Tibial nerve (tissue), 4 donors: ENCODE data around the gene NFKBIZ.

Experiments
- CTCF ChIP-seq, 5 experiments: fragments of 200-600 bp in 3 of 5; fragments of 450-650 bp in 2 of 5; sonication (generic) in 3 of 5; IDR thresholded peaks; one replicate each; pipeline ENCODE4 v1.5.1; 2016 to 2019; ENCODE audit warnings: antibody characterized with exemption in 5 of 5, mild to moderate bottlenecking in 3 of 5, moderate library complexity in 2 of 5
- EP300 ChIP-seq, 2 donors: sonication (generic); formaldehyde crosslinking; IDR thresholded peaks; one replicate each; pipeline ENCODE4 v1.6.1; 2017; ENCODE audit warnings: antibody characterized with exemption in 2 of 2, mild to moderate bottlenecking in 1 of 2
- POLR2A ChIP-seq, 2 donors: fragments of 450-650 bp; IDR thresholded peaks; one replicate each; pipeline ENCODE4 v1.6.1; 2017; ENCODE audit warnings: antibody characterized with exemption in 2 of 2, mild to moderate bottlenecking in 2 of 2, moderate library complexity in 2 of 2

GRCh38 chr3:101879623-101880284 is 30.4 kb downstream of the NFKBIZ start:
- TF ChIP-seq CTCF (IDR thresholded peaks at IDR 0.05), result no peak
- TF ChIP-seq EP300 (IDR thresholded peaks at IDR 0.05), result no peak
- no peak for TF ChIP-seq POLR2A (IDR thresholded peaks at IDR 0.05)
